Superior temporal gyrus (tissue), 1 donor: ENCODE results near the gene SMARCAL1.

Source experiments
- DNase-seq: peaks from one replicate; pipeline ENCODE4 v3.0.0-alpha.2; 2016; ENCODE audit errors: extremely low spot score

Gene SMARCAL1

DNA sequence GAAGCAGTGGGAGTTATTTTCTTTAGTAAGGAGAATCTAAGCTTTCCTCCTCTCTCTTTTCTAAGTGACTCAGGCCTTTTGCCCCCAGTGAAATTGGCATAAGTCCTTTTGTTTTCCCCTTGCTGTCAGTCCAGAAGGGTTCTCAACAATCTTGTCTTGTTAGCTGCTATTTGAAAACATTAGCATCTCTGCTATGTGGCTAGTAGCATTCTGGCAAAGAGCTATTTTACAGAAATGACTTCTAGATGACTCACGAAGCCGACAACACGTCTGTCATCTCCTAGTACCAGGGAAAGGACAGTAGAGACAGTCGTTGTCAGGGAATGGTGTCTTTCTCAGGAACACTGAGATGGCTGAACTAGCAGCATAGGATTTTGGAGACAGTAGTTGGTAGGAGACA lies 14.7 kb downstream of the SMARCAL1 start:
- peak; percentile 53 for DNase-seq

DNA sequence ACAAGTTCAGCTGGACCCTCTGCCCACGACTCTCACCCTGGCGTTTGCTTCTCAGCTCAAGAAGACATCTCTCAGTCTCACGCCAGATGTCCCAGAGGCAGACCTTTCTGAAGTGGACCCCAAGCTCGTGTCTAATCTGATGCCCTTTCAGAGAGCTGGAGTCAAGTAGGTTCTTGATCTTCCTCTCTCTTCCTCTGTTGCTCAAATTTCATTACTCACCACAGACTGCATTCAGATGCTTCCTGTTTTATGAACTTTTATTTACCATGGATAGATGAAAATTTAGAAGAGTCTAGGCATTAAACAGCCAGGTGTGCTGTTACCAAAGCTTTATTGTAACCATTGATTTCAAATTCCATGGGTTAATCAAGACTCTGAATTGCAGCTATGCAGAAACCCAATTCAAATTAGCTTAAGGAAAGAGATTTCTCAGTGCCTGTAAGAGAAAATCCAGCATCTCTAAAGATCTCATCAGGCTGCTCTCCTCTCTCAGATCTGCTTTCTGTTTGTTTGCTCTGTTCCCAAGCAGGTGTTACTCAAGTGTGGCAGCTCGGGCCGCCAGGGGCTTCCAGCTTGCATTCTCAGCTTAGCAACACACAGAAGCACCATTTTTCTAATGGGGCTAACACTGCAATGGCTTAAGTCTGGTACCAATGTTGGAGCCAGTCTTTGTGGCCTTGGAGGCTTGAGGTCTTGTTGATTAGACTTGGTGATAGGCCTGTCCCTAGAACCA lies 16.5 kb downstream of the SMARCAL1 start:
- no peak for DNase-seq

GRCh38 chr2:216429428-216429827 lies 17.1 kb downstream of the SMARCAL1 start:
- DNase-seq, result no peak

- DNase-seq, result peak; percentile 60
Observed at GRCh38 chr2:216430811-216431530, 18.7 kb downstream of the SMARCAL1 start.

- no peak for DNase-seq
Observed at GRCh38 chr2:216431531-216431856, 19.2 kb downstream of the SMARCAL1 start.

- DNase-seq, result no peak
Observed at GRCh38 chr2:216436383-216436782, 24.1 kb downstream of the SMARCAL1 start.

GRCh38 chr2:216441308-216442010 lies 29.2 kb downstream of the SMARCAL1 start:
- no peak for DNase-seq

- DNase-seq, result no peak
Observed at GRCh38 chr2:216445501-216445900, 33.2 kb downstream of the SMARCAL1 start.

DNA sequence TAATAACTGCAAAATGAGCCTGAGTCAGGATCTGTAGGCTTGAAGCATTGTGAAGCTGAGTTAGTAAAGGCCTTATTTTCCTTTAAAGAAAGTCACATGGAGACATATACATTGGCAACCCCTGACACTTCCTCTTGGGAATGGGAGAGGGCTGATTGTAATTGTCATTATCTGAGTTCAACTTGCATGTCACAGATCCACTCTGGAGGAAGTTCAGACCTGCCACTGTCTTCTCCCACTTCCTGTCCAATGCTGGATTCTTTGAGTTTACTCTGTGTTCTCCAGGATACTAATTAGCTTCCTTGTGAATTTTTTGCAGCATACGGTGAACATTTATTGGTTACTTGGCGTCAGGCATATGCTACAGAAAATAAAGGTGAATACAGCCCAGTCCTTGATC lies 34.1 kb downstream of the SMARCAL1 start:
- DNase-seq, result no peak

DNA sequence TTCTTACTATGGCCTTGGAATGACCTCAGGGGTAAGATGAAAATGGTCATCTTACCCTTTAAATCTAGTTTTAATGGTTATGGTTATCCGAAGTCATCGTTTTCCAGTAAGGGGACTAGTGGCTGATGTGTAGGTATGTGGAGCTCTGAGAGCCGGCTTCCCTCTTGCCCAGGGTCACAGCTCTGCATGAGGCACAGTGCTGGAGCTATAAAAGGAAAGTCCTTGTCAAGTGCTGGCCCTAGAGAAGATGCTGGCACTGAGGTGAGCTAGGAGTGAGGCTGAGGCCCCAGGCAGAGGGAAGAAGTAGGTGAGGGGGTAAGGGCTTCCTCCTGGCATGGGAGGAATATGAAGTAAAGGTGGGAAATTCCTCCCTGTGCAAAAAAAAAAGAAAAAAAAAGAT lies 35.0 kb downstream of the SMARCAL1 start:
- no peak for DNase-seq

GRCh38 chr2:216448829-216449228 lies 36.5 kb downstream of the SMARCAL1 start:
- DNase-seq, result no peak

- DNase-seq, result no peak
Observed at GRCh38 chr2:216450346-216450745, 38.1 kb downstream of the SMARCAL1 start.

GRCh38 chr2:216450784-216451183 lies 38.5 kb downstream of the SMARCAL1 start:
- DNase-seq, result no peak

DNA sequence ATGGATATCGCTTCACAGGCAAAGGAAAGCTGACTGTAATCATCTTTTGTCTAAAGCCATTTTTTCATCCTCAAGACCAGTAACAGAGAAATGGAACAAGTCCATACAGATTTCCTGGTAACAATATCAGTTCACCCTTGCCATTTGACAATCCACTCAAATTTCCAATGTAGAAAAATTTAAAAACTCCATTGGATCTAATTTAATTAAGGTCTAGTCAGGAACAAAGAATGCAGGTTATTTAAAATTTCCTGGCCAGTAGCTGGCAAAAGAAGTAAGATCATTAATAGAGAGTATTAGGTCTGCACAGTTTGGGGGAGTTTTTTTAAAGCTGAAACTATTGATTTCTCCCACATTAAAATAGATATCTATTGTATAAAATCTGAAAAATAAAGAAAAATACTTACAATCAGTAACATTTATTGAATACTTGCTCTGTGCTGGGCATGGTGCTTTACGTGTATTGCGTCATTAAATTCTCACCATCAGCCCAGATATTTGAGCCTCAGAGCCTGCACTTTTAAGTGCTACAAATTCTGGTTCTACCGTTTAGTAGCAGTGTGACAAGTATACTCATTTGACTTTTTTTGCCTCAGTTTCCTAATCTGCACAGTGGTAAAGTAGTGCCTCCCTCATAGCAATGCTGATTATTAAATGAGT lies 41.8 kb downstream of the SMARCAL1 start:
- DNase-seq, result no peak

- DNase-seq, result no peak
Observed at GRCh38 chr2:216463148-216463547, 50.9 kb downstream of the SMARCAL1 start.

DNA sequence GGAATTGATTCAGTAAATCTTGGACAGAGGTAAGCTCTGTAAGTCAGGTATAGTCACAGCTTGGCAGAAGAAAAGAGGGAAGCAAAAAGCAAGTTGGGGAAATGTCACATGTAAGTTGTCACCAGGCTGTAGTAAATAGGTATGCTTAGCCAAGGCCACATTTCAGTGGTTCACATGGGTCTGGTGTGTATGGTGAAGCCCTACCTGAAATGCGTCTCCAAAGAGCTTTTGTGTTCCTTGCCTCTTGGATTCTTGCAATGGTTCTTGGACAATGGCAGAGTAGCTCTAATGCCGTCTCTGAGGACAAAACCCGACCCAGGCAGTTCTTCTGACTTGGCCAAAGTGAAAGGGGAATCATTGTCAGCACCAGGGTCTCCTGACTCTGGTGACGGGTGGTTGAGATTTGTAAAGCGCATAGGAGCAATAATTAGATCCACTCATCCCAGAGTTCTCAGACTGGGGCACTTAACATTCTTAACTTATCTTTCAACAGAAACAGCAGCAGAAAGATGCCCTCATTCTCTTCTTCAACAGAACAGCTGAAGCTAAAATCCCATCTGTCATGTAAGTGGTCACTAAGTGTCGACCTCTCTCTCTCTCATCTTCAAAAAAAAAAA lies 51.9 kb downstream of the SMARCAL1 start:
- no peak for DNase-seq

DNA sequence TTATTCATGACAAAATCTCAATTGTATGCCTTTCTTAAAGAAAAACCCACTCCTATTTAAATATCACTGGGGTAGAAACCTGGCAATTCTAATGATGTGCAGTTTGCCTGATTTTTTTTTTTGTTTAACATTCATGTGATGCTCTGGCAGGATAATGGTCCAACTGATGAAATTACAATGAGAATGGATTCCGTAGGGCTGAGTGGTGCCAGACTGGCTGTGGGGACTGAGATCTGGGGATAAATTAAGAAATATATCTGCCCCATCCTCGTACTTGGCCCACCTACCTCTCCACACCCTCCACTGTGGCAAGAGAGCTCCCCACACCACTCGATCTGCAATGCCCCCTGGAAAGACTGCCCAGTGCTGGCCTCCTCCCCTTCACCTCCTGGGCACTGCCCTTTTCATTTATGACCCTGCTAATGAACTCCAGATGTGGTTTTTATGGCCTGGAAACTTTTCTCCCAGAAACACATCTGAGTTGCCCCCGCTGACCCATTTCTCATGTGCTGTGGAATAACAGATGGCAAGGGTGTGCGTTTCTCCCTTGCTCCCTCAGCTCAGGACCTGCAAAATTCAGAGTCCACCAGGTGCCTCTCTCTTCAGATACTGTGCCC lies 53.4 kb downstream of the SMARCAL1 start:
- DNase-seq, result no peak

GRCh38 chr2:216467845-216468244 lies 55.6 kb downstream of the SMARCAL1 start:
- DNase-seq, result no peak

GRCh38 chr2:216469661-216470060 lies 57.4 kb downstream of the SMARCAL1 start:
- no peak for DNase-seq

- no peak for DNase-seq
Observed at GRCh38 chr2:216473187-216473586, 60.9 kb downstream of the SMARCAL1 start.

DNA sequence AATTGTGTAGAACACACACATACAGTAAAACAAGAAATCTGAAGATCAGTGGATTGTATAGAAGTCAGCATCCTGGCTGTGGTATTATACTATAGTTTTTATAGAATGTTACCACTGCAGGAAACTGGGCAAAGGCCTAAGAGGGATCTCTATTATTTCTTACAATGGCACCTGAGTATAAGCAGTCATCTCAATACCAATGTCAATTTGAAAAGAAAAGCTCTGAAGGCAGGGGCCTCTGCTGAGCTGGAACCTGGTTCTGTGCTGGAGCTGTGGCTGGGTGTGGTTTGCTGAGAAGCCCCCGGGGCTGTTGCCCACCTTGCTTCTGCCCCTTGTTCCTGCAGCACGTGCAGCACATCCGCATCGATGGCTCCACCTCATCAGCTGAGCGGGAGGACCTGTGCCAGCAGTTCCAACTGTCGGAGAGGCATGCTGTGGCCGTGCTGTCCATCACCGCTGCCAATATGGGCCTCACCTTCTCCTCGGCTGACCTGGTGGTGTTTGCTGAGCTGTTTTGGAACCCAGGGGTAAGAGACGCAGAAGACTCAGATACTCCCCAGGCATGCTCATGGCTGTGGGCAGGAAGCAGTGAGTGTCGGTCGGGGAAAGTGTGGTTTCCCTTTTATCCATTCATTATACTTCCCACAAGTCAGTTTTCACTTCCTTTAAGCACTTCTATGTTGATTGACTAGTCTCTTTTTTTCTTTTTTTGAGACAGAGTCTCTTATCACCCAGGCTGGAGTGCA lies 62.8 kb downstream of the SMARCAL1 start:
- no peak for DNase-seq
